Mesodermal cell (in vitro differentiated cells): ENCODE data around the gene TADA3.

Experiments used
- H3K27ac ChIP-seq: 2 replicates; pipeline ENCODE4 v1.7.0; 2013; ENCODE audit warnings: mild to moderate bottlenecking, low read depth, low read length, moderate library complexity; ENCODE audit not compliant: severe bottlenecking
- H3K36me3 ChIP-seq: 2 replicates; pipeline ENCODE4 v1.7.1; 2013; ENCODE audit warnings: mild to moderate bottlenecking, low read length, moderate library complexity; ENCODE audit not compliant: control insufficient read depth, insufficient read depth
- H3K4me1 ChIP-seq: one replicate; pipeline ENCODE4 v1.7.1; 2013; ENCODE audit warnings: mild to moderate bottlenecking, low read length; ENCODE audit not compliant: insufficient read depth, control insufficient read depth, poor library complexity, severe bottlenecking
- H3K4me3 ChIP-seq: 2 replicates; pipeline ENCODE4 v1.7.0; 2013; ENCODE audit warnings: low read length, control low read depth, mild to moderate bottlenecking; ENCODE audit not compliant: insufficient read depth, poor library complexity, severe bottlenecking; ENCODE audit errors: extremely low read depth
- H3K9me3 ChIP-seq: 2 replicates; pipeline ENCODE4 v1.7.1; 2013; ENCODE audit warnings: mild to moderate bottlenecking, low read length, moderate library complexity; ENCODE audit not compliant: control insufficient read depth
- WGBS, 2 experiments: methylation state at CpG; one replicate each; pipeline ENCODE4 v1.1.5; 2013; ENCODE audit warnings: missing lambda C conversion rate in 2 of 2; ENCODE audit not compliant: insufficient coverage in 2 of 2; 5-methylcytosine and 5-hydroxymethylcytosine counted together

The TADA3 gene

GRCh38 chr3:9744162-9744561 is 48.1 kb downstream of the TADA3 start:
- Histone ChIP-seq H3K36me3 (peaks cover 99% of the 10 kb centered on the region), H3K4me3 (no peak overlapping the region), H3K4me1 (peaks cover 5% of the 10 kb centered on the region), H3K9me3 (no peaks in the 10 kb centered on the region), H3K27ac (no peak overlapping the region)
- 93 to 100% methylated on average over 4 to 7 of the region's 13 CpGs for WGBS, 2 experiments

DNA sequence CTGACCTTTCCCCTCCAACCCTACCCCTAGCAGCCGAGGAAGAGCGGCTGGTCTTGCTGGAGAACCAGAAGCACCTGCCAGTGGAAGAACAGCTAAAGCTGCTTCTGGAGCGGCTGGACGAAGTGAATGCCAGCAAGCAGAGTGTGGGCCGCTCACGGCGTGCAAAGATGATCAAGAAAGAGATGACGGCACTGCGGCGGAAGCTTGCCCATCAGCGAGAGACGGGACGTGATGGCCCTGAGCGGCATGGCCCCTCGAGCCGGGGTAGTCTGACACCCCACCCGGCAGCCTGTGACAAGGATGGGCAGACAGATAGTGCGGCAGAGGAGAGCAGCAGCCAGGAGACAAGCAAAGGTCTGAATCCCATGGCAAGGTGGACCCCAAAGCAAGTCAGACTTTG is 48.7 kb downstream of the TADA3 start:
- 96% methylated on average over 18 of the region's 18 CpGs for WGBS, 2 experiments
- H3K4me1 ChIP-seq = peaks cover 5% of the 10 kb centered on the region
- no peaks in the 10 kb centered on the region for H3K9me3 ChIP-seq

DNA sequence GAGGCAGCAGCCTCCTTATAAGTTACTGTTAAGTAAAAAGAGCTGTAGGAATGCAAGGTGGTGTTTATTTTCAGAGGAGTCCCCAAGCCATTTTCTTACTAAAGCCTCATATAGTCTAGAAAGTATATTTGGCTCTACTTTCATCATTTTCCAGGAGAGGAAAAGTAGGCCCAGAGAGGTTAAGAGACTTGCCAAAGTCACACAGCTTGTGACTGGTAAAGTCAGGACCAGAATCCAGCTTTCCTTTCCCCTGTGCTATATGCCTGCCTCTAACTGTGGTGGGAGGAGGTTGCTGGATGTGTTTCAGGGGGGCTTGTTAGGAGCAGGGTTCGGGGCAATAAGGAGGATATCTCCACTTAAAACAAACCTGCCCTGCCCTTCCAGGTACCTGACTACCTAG is 49.7 kb downstream of the TADA3 start:
- Histone ChIP-seq H3K36me3 (peaks cover 100% of the 10 kb centered on the region), H3K4me3 (no peak overlapping the region), H3K4me1 (peaks cover 2% of the 10 kb centered on the region), H3K27ac (no peak overlapping the region), H3K9me3 (no peaks in the 10 kb centered on the region)
- 100% methylated on average over 1 of the region's 1 CpG; no CpG with 5 or more reads in 1 of the 2 experiments for WGBS, 2 experiments

More for the DNA sequence above, 48.7 kb downstream of the TADA3 start:
- Histone ChIP-seq H3K4me3 (no peak overlapping the region), H3K27ac (no peak overlapping the region), H3K36me3 (peaks cover 100% of the 10 kb centered on the region)

GRCh38 chr3:9739181-9739580 is 53.1 kb downstream of the TADA3 start:
- Histone ChIP-seq H3K4me3 (no peak overlapping the region), H3K36me3 (peaks cover 100% of the 10 kb centered on the region)

DNA sequence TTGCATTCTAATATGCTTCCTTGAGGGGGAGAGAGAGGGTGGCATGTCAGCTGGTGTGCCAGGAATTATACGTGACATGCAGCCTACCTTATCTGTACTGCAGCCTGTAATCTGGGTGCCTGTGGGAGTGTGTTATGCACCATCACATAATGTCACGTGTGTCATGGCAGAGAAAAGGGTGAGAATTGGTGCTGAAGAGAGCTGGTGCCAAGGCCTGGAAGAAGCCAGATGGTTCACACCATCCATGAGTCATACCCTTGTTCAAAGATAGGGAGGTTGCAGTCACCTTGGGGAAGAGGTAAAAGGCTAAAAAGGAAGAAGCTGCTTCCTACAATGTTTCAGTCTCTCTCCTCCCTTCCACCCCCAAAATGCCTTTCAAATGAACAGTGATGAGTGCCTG is 55.4 kb downstream of the TADA3 start:
- H3K36me3 ChIP-seq = peaks cover 91% of the 10 kb centered on the region
- WGBS, 2 experiments = 67 to 92% methylated on average over 1 to 2 of the region's 2 CpGs
- H3K4me1 ChIP-seq = peaks cover 10% of the 10 kb centered on the region
- no peak overlapping the region for H3K27ac ChIP-seq
- H3K4me3 ChIP-seq = no peak overlapping the region
- H3K9me3 ChIP-seq = no peaks in the 10 kb centered on the region

More at GRCh38 chr3:9739181-9739580, 53.1 kb downstream of the TADA3 start:
- WGBS, 2 experiments = 94 to 95% methylated on average over 15 of the region's 15 CpGs
- Histone ChIP-seq H3K27ac (no peak overlapping the region), H3K9me3 (no peaks in the 10 kb centered on the region), H3K4me1 (no peaks in the 10 kb centered on the region)

DNA sequence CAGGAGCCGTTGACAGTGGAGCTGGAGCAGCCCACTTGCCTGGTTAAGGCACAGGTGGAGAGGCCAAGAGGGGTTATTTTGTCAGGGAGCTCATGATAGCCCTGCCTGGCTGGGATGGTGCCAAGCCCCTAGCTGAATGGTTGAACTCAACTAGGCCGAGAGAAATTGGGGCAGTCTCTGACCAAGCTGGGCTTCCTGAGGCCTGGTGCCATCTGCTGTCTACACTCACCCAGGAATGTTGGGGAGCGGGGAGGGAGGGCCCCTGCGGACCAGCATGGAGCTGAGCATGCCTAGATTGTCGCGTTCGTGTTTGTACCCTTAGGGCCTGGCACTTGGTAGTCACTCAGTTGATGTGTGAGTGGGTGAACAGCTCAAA is 59.5 kb downstream of the TADA3 start:
- H3K9me3 ChIP-seq = no peaks in the 10 kb centered on the region
- WGBS, 2 experiments = 52 to 63% methylated on average over 3 of the region's 7 CpGs
- peaks cover 14% of the 10 kb centered on the region for H3K4me1 ChIP-seq
- peaks cover 50% of the 10 kb centered on the region for H3K36me3 ChIP-seq
- H3K27ac ChIP-seq = no peak overlapping the region
- peak overlapping the region; percentile 87 for H3K4me3 ChIP-seq

DNA sequence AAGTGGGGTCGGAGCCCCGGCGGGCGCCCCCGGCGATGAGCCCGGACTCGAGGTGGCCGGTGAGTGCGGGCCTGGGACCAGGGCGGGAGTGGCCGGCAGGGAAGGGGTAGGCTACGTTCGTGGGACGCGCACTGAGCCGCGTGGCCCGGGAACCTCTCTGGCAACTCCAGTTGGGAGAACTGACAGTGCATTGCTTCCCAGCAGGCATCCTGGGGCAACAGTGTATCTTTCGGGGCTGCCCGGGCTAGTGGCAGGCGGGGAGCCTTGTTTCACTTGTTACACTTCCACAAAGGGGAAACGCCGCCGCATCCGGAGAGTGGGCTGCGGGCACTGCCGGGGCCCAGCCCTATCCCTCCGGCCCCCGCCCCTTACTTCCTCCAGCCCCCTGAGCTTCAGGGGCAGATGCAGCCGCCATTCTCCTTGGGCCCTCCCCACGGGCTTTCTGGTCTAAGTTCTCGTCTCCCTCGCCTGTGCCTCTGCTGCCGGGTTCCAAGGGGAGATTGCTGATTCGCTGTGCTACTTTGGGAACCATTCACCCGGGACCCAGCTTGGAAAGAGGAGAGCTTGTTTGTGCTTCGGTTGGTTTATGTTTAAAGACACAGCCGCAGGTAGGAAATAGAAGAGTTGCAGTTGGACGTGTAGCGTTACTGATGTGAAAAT is 60.1 kb downstream of the TADA3 start:
- peaks cover 45% of the 10 kb centered on the region for H3K36me3 ChIP-seq

DNA sequence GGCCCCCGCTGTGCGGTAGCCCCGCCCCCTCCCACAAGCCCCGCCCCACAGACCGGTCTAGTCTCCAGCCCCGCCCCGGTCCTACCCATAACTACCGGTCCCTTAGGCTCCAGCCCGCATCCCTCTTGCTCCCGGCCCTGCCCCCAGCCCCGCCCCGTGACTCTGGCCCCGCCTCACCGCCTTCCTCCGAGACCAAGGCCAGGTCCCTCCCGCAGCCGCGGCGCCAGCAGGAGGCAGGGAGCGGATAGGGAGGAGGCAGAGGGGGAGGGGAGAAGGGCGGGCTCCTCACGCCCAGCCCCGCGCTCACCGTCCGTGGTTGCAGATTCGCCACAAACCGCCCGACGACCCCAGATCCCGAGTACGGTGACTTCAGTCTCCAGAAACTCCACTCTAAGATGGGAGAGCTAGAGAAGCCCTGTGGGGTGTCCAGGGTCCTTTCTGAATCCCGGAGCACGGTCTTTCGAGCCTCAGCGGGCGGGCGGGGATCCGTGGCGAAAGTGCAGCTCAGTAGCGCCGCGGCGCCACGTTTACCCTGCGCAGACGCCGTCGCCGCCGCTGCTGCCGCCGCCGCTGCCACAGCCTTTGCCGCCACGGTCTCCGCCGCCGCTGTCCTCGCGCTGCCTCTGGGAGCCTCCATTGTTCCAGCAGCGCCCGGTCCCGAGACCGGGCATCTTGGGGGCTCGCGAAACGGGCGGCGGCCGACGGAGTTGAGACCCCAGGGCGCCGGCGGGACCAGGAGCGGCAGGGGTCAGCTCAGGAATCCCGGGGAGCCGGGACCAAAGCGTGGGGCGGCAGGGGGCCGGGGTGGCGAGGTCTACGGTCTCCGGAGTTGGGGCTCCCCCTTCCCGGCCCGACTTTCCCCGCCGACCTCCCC is 60.8 kb downstream of the TADA3 start, which contains the start of gene BRPF1:
BRPF1 (plus strand) TSS at position 530 of the 874 bp plus-strand sequence. CDS start 2,406 bp downstream, outside the sequence.
- WGBS, 2 experiments = 0% methylated on average over 53 to 58 of the region's 88 CpGs

More for the DNA sequence above, 60.1 kb downstream of the TADA3 start:
- H3K4me1 ChIP-seq = peaks cover 18% of the 10 kb centered on the region
- H3K27ac ChIP-seq = peak overlapping the region; percentile 100
- WGBS, 2 experiments = 6 to 7% methylated on average over 33 to 38 of the region's 41 CpGs
- peak overlapping the region; percentile 87 for H3K4me3 ChIP-seq
- H3K9me3 ChIP-seq = no peaks in the 10 kb centered on the region

DNA sequence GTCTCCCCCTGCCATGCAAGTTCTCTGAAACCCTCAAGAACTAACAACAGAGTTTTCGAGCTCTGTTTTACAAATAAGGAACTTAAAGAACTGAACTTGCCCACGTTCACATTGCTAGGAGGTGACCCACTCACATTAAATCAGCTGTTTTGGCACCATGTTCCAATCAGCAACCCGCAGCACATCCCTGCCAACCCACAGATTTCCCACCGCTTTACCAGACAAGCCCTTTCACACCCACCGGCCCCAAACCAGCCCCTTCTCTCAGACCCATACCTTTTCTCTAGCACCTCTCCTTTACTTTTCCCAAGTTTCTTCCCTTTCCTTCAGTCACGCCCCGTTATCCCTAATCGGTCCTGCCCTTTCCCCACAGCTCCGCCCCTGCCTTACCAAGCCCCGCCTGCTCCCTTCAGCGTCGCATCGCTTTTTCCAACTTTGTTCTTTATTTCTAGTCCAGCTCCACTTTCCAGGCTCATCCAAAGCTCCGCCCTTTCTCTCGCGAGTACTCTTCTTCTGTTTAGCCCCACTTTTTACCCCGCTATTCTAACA is 61.5 kb downstream of the TADA3 start:
- H3K36me3 ChIP-seq = peaks cover 30% of the 10 kb centered on the region
- H3K27ac ChIP-seq = peak overlapping the region; percentile 100
- peak overlapping the region; percentile 87 for H3K4me3 ChIP-seq
- peaks cover 18% of the 10 kb centered on the region for H3K4me1 ChIP-seq
- WGBS, 2 experiments = 3 to 5% methylated on average over 15 to 16 of the region's 17 CpGs
- no peaks in the 10 kb centered on the region for H3K9me3 ChIP-seq

More for the DNA sequence above, 60.8 kb downstream of the TADA3 start, which contains the start of gene BRPF1:
- Histone ChIP-seq H3K4me3 (peak within 1 kb of the TSS; percentile 87), H3K4me1 (peaks cover 18% of the 10 kb centered on the region), H3K9me3 (no peaks in the 10 kb centered on the region), H3K36me3 (peaks cover 37% of the 10 kb centered on the region), H3K27ac (peak within 1 kb of the TSS; percentile 100)
